T-helper 1 cell (primary cell): ENCODE measurements around the gene CREB3L1.

Experiments
- DNase-seq, 5 donors: peaks; one replicate each; pipeline ENCODE4 v3.0.0-alpha.2; 2012 to 2020

CREB3L1 gene

GRCh38 chr11:46366661-46367161 lies 89.2 kb downstream of the CREB3L1 start:
- no peak for DNase-seq

DNA sequence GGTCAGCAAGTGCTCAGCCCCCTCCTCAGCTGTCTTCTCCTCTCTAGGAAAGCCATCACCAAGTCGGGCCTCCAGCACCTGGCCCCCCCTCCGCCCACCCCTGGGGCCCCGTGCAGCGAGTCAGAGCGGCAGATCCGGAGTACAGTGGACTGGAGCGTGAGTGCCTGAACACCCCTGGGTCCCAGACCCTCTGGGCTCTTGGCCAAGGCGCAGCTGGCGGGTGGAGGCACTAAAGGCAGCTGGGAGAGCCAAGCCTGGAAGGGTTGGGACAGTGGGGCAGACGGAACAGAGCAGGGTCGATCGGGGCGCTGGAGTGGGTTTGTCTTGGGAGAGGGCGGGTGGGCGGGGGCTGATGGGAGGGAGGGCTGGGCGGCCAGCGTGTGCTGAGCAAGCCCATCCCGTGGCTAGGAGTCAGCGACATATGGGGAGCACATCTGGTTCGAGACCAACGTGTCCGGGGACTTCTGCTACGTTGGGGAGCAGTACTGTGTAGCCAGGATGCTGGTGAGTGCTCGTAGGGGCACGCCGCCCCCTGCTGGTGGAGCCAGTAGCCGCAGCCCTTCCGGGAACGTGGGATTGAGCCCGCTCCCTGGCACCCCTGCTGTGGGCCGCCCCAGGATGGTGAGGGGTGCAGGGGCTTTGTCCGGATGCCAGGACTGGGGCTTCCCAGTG lies 89.9 kb downstream of the CREB3L1 start:
- peak; percentile 40 to 70 (median 66) for DNase-seq

DNA sequence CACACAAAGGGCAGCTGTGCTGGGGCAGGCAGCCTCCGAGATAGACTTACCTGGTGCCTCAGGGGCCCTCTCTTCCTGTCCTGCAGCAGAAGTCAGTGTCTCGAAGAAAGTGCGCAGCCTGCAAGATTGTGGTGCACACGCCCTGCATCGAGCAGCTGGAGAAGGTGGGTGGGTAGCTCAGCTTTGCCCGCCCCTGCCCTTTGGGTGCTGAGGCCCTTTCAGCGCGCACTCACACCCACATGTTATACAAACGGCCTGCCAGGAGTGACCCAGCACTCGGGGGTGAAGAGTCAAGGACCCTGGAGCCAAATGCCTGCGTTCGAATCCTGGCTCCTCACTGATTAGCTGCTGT lies 90.4 kb downstream of the CREB3L1 start:
- no peak for DNase-seq

DNA sequence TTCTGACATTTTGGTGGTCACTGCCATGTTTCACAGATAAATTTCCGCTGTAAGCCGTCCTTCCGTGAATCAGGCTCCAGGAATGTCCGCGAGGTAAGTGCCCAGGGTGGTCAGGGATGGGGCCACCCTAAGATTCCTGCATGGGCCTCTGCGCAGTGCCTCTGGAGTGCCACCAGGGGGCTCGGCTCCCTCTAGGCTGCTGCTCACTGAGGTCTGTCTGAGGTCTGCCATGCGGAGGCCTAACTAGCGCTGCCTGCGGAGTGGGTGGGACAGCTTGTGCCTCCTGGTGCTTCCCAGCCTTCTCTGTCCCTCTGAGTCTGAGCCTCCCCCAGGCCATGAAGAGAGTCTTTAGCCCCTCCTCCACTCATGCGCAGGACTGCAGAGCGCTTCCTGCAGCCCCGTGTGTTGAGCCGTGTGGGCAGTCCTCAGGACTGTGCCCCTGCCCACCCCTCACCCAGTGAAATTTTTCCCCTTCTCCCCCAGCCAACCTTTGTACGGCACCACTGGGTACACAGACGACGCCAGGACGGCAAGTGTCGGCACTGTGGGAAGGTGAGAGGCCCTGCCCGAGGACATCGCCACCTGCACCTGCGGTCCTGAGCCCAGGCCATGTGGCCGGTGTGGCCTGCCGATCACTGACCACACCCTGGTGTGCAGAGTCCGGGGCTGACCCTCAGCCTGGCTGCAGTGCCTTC lies 92.1 kb downstream of the CREB3L1 start:
- peak in 2 of 5 donors; percentile 40 to 43 for DNase-seq

DNA sequence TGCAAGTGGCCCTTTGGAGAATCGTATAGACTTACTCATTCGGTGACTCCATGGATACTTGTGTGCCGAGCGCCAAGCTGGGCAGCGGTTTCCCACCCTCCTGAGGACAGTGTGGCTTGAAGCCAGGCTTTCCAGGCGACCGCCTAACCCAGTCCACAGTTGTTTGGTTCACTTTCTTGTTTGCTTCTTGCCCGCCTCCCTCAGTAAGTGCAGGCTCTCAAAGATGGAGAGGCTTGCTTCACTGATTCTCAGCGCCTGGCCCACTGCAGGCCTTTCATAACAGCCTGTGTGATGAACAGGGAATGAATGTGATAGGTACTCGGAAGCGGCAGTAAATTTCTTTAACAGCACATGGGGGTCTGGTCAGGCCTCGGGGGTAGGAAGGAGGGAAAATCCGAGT lies 92.8 kb downstream of the CREB3L1 start:
- no peak for DNase-seq
